HG02852 (cell line): Measurements from ENCODE around the gene ETAA1.

ENCODE experiments used
- ATAC-seq: cut with Tn5 transposase; IDR thresholded peaks from one replicate; pipeline ENCODE4 v1.9.1; 2021; ENCODE audit warnings: mild to moderate bottlenecking, moderate library complexity; ENCODE audit not compliant: unreplicated experiment

The ETAA1 gene

GRCh38 chr2:67436221-67436620 is 39.1 kb downstream of the ETAA1 start:
- no peak for ATAC-seq

- no peak for ATAC-seq
Observed at GRCh38 chr2:67437114-67437513, 40.0 kb downstream of the ETAA1 start.

- no peak for ATAC-seq
Observed at GRCh38 chr2:67438337-67438736, 41.2 kb downstream of the ETAA1 start.

- ATAC-seq: no peak
Observed at GRCh38 chr2:67445652-67446268, 48.6 kb downstream of the ETAA1 start.

GRCh38 chr2:67446491-67446911 is 49.4 kb downstream of the ETAA1 start:
- ATAC-seq: no peak

DNA sequence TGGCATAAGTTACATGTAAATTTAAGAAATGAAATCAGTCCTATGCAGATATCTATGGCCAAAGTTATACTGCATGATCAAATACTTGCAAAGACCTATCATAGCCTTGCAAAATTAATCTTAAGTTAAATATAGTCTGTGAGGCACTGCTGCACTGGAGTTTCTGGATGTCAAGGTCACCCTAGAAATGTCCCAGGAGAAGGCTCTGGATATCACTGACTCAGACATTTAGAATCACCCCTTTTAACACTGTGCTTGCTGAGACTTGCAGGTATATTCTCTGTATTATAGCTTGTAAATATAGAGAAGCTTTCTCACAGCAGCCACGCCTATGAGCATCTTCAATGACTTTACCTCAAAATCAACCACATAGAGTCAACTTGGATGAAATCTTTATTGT is 51.5 kb downstream of the ETAA1 start:
- ATAC-seq: no peak

DNA sequence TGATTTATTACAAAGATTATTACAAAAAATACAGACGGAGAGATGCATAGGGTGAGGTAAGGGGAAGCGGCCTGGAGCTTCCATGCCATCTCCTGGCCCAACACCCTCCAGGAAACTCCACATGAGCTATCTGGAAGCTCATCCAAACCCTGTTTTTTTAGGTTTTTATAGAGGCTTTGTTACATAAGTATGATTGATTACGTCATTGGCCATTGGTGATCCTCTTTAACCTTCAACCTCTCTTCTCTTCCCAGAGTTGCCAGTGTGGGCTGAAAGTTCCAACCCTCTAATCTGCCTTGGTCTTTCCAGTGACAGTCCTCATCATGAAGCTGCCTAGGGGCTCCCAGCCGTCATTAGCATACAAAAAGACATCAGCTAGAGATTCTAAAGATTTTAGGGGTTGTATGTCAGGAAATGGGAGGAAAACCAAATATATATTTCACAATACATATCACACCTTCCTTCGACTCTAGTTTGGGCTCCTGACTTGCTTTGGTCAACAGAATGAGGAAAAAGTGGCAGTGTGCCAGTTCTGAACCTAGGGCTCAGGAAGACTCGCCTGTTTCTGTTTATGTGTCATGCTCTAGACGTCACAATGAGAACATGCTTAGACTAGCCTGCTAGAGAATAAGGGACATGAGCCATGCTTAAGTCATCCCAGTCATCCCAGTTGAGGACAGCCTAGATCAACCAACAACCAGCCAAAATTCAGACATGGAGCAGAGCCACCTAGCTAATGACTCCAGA is 54.1 kb downstream of the ETAA1 start:
- ATAC-seq: no peak

GRCh38 chr2:67453310-67453709 is 56.2 kb downstream of the ETAA1 start:
- ATAC-seq: no peak

DNA sequence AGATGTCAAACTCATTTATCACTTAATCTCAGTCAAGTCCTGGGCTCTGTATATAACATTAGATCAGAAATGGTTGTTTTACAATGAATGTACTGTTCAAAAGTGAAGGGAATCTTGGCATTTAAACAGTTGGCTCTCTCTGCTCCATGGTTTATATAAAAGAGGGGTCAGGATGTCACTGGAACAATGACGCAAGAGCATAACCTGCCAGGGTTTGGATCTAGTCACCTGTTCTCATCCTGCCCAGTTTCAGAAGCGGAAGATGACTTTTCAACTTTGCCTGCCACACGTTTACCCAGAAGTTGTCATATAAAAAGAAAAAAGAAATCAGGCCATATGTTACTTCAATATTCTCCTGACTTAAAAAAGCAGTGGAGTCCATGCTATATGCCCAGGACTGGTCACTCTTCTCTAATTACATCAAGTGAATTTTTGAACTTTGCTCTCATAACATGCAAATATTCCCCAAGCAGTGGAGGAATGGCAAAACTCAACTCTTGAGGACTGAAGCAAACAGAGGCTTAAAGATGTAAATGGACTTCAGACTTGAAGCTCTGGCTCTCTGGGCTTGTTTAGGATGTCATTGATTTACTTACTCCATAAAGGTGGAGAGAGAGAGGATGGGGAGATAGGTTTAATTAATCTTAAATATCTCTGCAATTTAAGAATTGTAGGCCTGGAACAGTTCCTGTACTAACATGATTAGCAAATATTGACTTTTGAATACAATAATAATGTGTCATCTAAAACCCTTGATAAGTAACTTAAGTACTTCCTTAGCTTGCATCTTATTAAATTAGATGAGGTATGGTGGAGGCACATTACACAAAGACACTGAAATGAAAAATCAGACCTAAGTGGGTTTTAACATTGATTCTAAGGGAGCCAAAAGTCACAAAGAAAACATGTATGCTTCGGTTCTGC is 58.3 kb downstream of the ETAA1 start:
- ATAC-seq: no peak

DNA sequence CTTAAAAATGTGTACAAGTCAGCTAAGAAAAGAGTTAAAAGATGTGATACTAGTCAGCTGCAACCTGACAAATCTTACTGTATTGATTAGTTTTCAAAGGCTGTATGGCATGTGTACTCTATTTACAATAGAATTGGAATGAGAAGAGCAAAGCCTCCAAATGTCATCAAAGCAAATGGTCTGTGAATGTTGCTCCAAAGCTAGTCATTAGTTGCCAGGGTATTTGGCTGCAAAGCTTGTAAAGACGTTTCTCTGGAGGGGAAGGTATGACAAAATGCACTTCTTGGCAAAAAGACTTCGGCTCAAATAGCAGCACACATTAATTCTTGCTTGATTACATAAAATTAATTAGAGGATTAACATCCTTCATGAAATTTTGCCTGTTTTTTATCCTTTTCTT is 59.3 kb downstream of the ETAA1 start:
- ATAC-seq: no peak

GRCh38 chr2:67457699-67458098 is 60.6 kb downstream of the ETAA1 start:
- no peak for ATAC-seq

DNA sequence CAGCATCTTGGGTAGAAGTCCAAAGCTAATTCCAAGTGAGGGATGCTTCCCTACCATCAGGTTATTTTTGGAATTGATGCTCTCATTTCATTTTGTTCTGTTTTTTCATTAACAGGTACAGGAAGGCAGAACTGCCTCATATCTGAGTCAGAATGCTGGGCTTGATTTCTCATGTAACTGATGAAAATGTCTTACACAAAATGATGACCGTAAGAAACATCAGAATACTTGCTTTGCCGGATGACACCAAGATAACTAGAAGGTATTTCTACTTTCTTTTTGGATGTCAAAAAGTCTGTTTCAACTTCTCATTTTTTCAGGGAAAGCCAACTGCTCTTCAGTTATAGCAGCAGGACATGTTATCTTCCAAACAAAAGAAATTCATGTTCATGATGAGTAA is 62.6 kb downstream of the ETAA1 start:
- no peak for ATAC-seq
